Neural cell (in vitro differentiated cells): ENCODE data around the gene STAT4. TPM values are rescaled to one million over a fixed set of nuclear protein-coding genes. Genes with fewer than 3 reads are reported as not detected.

ENCODE experiments used
- H2AFZ ChIP-seq: fragments of 200-600, 300-800 bp; sonication (generic), shearing (Covaris generic); 2 replicates; pipeline ENCODE4 v1.6.0; 2014; ENCODE audit warnings: low read depth, mild to moderate bottlenecking, antibody characterized with exemption, low read length, moderate library complexity
- H3F3A ChIP-seq: fragments of 200-600 bp; shearing (Covaris generic); 2 replicates; pipeline ENCODE4 v1.6.1; 2016; ENCODE audit warnings: mild to moderate bottlenecking, moderate library complexity, mixed read lengths, antibody characterized with exemption, low read length; ENCODE audit not compliant: insufficient read depth, poor library complexity, severe bottlenecking
- H3K27ac ChIP-seq: fragments of 200-600, 300-800 bp; sonication (generic), shearing (Covaris generic); 2 replicates; pipeline ENCODE4 v1.5.1; 2014; ENCODE audit warnings: mild to moderate bottlenecking, low read length, moderate library complexity
- H3K27me3 ChIP-seq: fragments of 300-800, 200-600 bp; sonication (generic), shearing (Covaris generic); 2 replicates; pipeline ENCODE4 v1.6.0; 2014; ENCODE audit warnings: mild to moderate bottlenecking, low read depth, low read length, moderate library complexity; ENCODE audit not compliant: insufficient read depth
- H3K36me3 ChIP-seq: fragments of 300-800, 200-600 bp; sonication (generic), shearing (Covaris generic); 2 replicates; pipeline ENCODE4 v1.5.1; 2014; ENCODE audit warnings: mild to moderate bottlenecking, antibody characterized with exemption, low read length, moderate library complexity; ENCODE audit not compliant: insufficient read depth
- H3K4me2 ChIP-seq: fragments of 300-800, 200-600 bp; sonication (generic), shearing (Covaris generic); 2 replicates; pipeline ENCODE4 v1.6.0; 2014; ENCODE audit warnings: mild to moderate bottlenecking, low read length
- H3K4me3 ChIP-seq: fragments of 300-800, 200-600 bp; sonication (generic), shearing (Covaris generic); 2 replicates; pipeline ENCODE4 v1.5.1; 2014; ENCODE audit warnings: mild to moderate bottlenecking, low read length, moderate library complexity
- H3K79me2 ChIP-seq: fragments of 200-600 bp; shearing (Covaris generic); replicated peaks from 2 replicates; pipeline ENCODE4 v1.6.0; 2014; ENCODE audit warnings: mild to moderate bottlenecking, low read length, moderate library complexity; ENCODE audit not compliant: insufficient read depth
- H3K9ac ChIP-seq: fragments of 300-800, 200-600 bp; sonication (generic), shearing (Covaris generic); 2 replicates; pipeline ENCODE4 v1.6.1; 2016; ENCODE audit warnings: mild to moderate bottlenecking, low read length, mixed read lengths
- H3K9me2 ChIP-seq: fragments of 200-600 bp; shearing (Covaris generic); 2 replicates; pipeline ENCODE4 v1.6.1; 2016; ENCODE audit warnings: mild to moderate bottlenecking, low read length, mixed read lengths; ENCODE audit not compliant: insufficient read depth
- H3K9me3 ChIP-seq: fragments of 200-600, 300-800 bp; sonication (generic), shearing (Covaris generic); 2 replicates; pipeline ENCODE4 v1.6.1; 2016; ENCODE audit warnings: mild to moderate bottlenecking, mixed run types, low read length, moderate library complexity, mixed read lengths
- H4K20me1 ChIP-seq: fragments of 200-600 bp; shearing (Covaris generic); 2 replicates; pipeline ENCODE4 v1.6.1; 2016; ENCODE audit warnings: mild to moderate bottlenecking, mixed run types; ENCODE audit not compliant: insufficient read depth
- EP300 ChIP-seq: fragments of 450-650 bp; conservative IDR thresholded peaks from 2 replicates; pipeline ENCODE4 v1.6.1; 2014; ENCODE audit warnings: antibody characterized with exemption, mild to moderate bottlenecking, moderate library complexity; ENCODE audit not compliant: poor library complexity, severe bottlenecking
- EZH2 ChIP-seq: fragments of 200-600, 300-800 bp; shearing (Covaris generic), sonication (generic); IDR thresholded peaks from 2 replicates; pipeline ENCODE4 v1.6.1; 2014; ENCODE audit warnings: antibody characterized with exemption, low read length, borderline replicate concordance, mild to moderate bottlenecking; ENCODE audit not compliant: insufficient read depth, poor library complexity, severe bottlenecking
- MXI1 ChIP-seq: fragments of 450-650 bp; conservative IDR thresholded peaks from 2 replicates; pipeline ENCODE4 v1.6.1; 2014; ENCODE audit warnings: antibody characterized with exemption, mild to moderate bottlenecking; ENCODE audit not compliant: poor library complexity, severe bottlenecking
- POLR2AphosphoS5 ChIP-seq: IDR thresholded peaks from 2 replicates; pipeline ENCODE4 v1.6.1; 2012
- RAD21 ChIP-seq: fragments of 450-650 bp; conservative IDR thresholded peaks from 2 replicates; pipeline ENCODE4 v1.6.1; 2014; ENCODE audit warnings: antibody characterized with exemption, mild to moderate bottlenecking, moderate library complexity
- REST ChIP-seq: IDR thresholded peaks from 2 replicates; pipeline ENCODE4 v1.6.1; 2012; ENCODE audit warnings: borderline replicate concordance
- SMC3 ChIP-seq: fragments of 450-650 bp; conservative IDR thresholded peaks from 2 replicates; pipeline ENCODE4 v1.6.1; 2014; ENCODE audit warnings: antibody characterized with exemption, mild to moderate bottlenecking, moderate library complexity; ENCODE audit not compliant: poor library complexity
- TAF1 ChIP-seq: IDR thresholded peaks from 2 replicates; pipeline ENCODE4 v1.6.1; 2012; ENCODE audit warnings: low read depth
- polyA plus RNA-seq: library from polyadenylated mRNA; depleted of rRNA; stranded (reverse); fragments of >200 nt; gene quantifications from 2 replicates; pipeline ENCODE4 v1.2.3, GENCODE V29; 2014
- TF ChIP-seq, protein P1 (sequence below): fragments of 450-650 bp; IDR thresholded peaks from 2 replicates; pipeline ENCODE4 v1.5.1; 2014; ENCODE audit warnings: antibody characterized with exemption, mild to moderate bottlenecking, moderate library complexity; ENCODE audit not compliant: poor library complexity, severe bottlenecking

STAT4 gene
- polyA plus RNA-seq, 1 donor from 2014 or later: 3.7 TPM

DNA sequence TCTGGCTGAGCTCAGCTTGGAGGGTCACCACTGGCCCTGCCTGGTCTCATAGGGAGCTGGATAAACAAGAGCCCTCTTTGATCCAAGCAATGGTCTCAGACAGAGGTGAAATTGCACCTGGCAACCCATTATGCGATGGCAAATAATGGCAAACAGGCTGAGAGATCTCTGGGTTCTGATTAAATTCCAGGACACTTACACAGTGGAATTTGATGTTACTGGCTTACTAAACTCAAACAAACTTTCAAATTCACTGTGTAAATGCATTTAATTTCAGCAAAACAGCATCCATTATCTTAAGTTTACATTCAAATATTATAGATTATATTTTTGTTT is 19.5 kb upstream of the STAT4 start:
- H3K27me3 ChIP-seq: no peaks in the 10 kb centered on the region
- H3K4me2 ChIP-seq: no peak overlapping the region
- H3K9me3 ChIP-seq: no peaks in the 10 kb centered on the region
- H4K20me1 ChIP-seq: no peaks in the 10 kb centered on the region
- no peak overlapping the region for H3K27ac ChIP-seq
- no peaks in the 10 kb centered on the region for H3K36me3 ChIP-seq
- no peak overlapping the region for H2AFZ ChIP-seq
- H3F3A ChIP-seq: no peaks in the 10 kb centered on the region
- H3K79me2 ChIP-seq: no peaks in the 10 kb centered on the region
- no peaks in the 10 kb centered on the region for H3K9me2 ChIP-seq
- H3K4me3 ChIP-seq: no peak overlapping the region
- H3K9ac ChIP-seq: no peak overlapping the region
- TF ChIP-seq RAD21 (no peak), MXI1 (no peak), POLR2AphosphoS5 (no peak), EZH2 (no peak), REST (no peak), SMC3 (no peak), TAF1 (no peak), EP300 (no peak)
- TF ChIP-seq, protein P1, sequence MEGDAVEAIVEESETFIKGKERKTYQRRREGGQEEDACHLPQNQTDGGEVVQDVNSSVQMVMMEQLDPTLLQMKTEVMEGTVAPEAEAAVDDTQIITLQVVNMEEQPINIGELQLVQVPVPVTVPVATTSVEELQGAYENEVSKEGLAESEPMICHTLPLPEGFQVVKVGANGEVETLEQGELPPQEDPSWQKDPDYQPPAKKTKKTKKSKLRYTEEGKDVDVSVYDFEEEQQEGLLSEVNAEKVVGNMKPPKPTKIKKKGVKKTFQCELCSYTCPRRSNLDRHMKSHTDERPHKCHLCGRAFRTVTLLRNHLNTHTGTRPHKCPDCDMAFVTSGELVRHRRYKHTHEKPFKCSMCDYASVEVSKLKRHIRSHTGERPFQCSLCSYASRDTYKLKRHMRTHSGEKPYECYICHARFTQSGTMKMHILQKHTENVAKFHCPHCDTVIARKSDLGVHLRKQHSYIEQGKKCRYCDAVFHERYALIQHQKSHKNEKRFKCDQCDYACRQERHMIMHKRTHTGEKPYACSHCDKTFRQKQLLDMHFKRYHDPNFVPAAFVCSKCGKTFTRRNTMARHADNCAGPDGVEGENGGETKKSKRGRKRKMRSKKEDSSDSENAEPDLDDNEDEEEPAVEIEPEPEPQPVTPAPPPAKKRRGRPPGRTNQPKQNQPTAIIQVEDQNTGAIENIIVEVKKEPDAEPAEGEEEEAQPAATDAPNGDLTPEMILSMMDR: no peak

- Histone ChIP-seq H3K4me2 (no peak overlapping the region), H3F3A (no peaks in the 10 kb centered on the region), H3K9ac (no peak overlapping the region), H3K27ac (no peak overlapping the region), H3K36me3 (no peaks in the 10 kb centered on the region), H3K27me3 (no peaks in the 10 kb centered on the region), H2AFZ (no peak overlapping the region), H3K9me2 (no peaks in the 10 kb centered on the region), H3K79me2 (no peaks in the 10 kb centered on the region), H3K9me3 (no peaks in the 10 kb centered on the region), H3K4me3 (no peak overlapping the region), H4K20me1 (no peaks in the 10 kb centered on the region)
- TF ChIP-seq, protein P1: no peak
- TF ChIP-seq RAD21 (no peak), MXI1 (no peak), POLR2AphosphoS5 (no peak), TAF1 (no peak), EZH2 (no peak), REST (no peak), EP300 (no peak), SMC3 (no peak)
Measured at GRCh38 chr2:191169456-191170300, 18.9 kb upstream of the STAT4 start.
